Activated T-cell treated with anti-CD3 and anti-CD28 coated beads for 48 hours (primary cell): ENCODE measurements around the gene VAV2.

Source experiments
- DNase-seq: peaks from one replicate; pipeline ENCODE4 v3.0.0-alpha.2; 2020; ENCODE audit warnings: low read depth

The VAV2 gene

DNA sequence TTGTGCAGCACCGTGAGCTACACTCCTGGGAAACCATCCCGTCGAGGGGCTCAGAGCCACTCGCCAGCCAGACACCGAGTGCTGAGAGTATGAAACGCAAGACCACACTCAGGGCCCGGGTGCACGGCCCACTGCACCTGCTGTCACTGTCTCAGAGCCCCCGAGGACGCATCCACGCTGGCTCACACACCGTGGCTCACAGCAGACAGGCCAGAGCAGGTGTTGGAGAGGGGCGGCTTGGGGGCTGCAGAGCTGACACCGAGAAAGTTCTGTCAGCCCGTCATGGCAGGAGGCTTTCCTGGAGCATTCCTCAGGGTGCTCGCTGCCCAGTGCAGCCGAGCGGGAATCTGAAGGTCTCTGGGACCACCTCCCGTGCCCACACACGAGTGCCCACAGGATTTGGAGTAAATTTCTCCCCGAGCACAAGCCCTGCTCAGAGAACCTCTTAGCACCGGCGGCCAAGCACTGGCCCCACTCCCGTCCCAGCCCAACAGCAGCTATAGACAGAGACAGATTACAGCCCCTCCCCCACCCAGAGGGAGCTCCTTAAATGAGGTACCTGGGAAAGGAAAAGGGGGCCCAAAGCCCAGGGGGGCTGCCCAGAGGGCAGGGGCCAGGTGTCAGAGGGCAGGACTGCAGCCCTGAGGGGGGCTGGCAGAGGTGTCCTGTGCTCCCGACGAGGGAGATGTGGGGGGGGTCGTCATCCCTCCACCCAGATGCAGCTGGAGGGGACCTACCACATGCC is 197.9 kb downstream of the VAV2 start:
- no peak for DNase-seq

DNA sequence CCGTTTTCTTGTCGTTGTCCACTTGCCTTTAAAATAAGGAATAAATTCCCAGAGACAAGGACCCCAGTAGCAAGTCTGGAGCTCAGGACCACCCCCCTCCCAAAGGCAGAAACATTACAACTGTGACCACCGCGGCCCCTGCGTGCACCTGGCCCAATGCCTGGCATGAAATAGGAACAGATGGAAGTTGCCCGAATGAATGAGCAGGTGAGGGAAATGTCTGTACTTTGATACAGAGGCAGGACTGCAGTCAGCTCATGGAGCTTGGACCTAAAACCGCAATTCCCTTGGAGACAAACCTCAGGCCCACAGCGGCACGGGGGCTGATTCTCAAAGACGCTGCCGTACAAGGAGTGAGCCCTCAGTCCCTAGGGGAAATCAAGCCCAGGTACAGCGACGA is 198.7 kb downstream of the VAV2 start:
- DNase-seq, result no peak

DNA sequence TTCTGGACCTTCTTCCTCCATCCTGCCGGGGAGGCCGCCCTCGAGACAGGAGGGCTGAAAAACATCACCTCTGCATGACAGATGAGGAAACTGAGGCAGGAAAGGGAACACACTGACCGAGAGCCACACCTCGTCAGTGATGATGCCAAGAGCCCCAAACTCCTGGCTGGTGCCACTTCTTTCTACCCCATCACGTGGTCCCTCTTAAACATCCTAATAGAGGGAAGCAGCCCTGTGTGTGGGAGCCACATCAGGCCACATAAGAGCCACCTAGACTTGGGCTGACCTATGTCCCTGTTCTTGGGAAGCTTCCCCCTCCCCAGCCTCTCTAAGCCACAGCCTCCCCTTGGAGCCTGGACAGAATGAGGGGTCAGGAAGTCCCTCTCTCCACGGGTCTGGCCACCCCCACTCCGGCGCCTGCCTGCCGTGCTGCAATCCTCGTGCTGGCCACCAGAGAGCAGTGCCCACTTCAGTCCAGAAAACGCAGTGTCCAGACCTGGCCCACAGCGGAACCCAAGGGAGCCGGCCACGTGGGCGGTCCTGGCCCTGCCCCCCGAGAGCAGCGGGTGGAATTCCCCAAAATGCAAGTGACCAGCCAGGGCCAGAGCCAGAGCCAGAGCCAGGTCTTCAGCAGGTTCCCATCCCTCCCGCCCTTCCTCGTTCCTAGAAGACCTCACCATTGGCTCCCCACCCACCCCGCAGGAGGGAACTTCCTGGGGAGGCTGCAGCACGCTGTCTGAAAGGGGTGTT is 199.2 kb downstream of the VAV2 start:
- peak; percentile 38 for DNase-seq

- no peak for DNase-seq
Measured at GRCh38 chr9:133791735-133792649, 200.1 kb downstream of the VAV2 start.

DNA sequence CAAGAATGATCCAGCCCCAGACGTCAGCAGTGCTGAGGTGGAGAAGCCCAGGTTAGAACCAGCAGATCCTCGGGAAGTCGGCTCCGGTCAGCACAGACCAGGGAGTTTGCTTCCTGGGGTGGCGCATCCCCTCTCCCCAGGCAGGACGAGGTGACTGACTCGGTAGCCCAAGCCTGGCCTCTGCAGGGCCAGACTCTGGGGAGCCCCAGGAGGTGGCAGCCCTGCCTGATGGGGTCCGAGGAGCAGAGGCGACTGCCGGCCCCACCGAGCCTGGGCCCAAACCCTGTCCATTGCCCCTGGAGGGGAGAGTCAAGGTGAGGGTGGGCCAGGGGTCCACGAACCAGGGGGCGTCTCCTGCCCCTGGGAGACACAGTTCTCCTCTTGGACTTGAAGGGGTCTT is 201.1 kb downstream of the VAV2 start:
- no peak for DNase-seq

- no peak for DNase-seq
Measured at GRCh38 chr9:133789778-133790177, 202.3 kb downstream of the VAV2 start.

- DNase-seq, result no peak
Measured at GRCh38 chr9:133788819-133789717, 203.1 kb downstream of the VAV2 start.

GRCh38 chr9:133788045-133788818 is 203.9 kb downstream of the VAV2 start:
- DNase-seq, result no peak

DNA sequence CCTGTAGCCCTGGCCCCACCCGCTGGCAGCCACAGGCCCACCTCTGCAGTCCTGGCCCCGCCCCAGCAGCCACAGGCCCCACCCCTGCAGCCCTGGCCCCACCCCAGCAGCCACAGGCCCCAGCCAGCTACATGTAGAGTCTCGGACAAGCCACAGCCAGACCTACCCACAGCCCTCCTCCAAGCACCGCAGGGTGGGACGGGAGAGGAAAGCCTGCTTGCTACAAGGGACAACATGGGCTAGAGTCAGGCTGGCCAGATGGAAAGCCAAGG is 204.4 kb downstream of the VAV2 start:
- peak; percentile 4 for DNase-seq

GRCh38 chr9:133786907-133787753 is 205.0 kb downstream of the VAV2 start:
- DNase-seq, result no peak

- DNase-seq, result no peak
Measured at GRCh38 chr9:133786371-133786753, 205.8 kb downstream of the VAV2 start.

GRCh38 chr9:133785753-133786370 is 206.3 kb downstream of the VAV2 start:
- DNase-seq, result no peak

DNA sequence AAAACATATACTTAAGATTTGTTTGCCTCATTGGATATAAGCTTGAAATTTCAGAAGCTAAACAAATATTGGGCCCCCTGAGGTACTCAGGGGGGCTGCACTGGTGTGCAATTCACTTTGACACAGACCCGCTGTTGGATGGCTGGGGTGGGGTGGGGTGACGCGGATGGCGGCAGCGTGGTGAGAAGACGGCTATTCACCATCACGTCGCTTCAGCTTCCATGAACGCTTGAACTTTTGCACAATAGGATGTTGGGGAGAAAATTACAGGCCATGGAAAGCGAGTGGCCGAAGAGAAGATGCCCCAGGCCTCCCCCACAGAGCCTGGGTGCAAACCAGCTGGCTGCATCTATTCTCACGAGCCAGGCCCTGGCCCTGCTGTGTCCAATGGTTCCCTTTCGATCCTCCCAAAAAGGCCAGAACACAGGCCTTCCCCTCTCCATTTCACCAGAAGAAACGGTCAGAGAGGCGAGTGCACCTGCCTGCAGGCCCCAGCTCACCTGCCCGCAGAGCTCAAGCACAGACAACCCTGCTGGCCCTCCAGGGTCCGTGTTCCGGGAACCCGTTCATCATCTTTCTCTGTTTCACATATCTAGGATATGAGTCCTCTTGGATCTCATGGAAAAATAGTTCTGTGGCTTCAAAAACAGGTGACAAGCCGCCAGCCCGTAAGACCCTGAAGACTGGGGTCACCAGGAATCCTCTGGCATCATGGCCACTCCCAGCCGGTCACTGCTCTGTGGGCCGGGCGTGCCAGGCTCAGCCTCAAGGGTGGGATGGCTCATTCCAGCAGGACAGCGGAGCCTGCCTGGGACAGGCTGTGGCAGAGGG is 207.2 kb downstream of the VAV2 start:
- no peak for DNase-seq

DNA sequence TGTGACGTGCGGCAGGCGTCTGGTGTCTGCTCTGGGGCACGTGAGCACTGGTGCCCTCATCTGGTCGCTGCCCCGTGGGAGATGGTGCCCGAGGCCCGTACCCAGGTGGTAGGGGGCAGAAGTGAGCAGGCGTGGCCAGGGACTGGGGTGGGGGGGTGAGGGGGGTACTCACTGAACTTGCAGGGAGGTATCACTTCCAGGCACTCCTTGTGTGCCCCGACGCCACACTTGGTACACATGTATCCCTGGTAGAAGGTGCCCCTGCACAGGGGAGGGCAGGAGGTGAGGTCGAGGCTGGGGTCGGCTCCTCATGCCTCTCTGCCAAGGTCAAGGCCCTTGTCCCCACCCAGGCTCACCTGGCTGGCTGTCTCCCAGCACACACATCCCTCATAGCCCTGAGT is 208.8 kb downstream of the VAV2 start:
- no peak for DNase-seq

DNA sequence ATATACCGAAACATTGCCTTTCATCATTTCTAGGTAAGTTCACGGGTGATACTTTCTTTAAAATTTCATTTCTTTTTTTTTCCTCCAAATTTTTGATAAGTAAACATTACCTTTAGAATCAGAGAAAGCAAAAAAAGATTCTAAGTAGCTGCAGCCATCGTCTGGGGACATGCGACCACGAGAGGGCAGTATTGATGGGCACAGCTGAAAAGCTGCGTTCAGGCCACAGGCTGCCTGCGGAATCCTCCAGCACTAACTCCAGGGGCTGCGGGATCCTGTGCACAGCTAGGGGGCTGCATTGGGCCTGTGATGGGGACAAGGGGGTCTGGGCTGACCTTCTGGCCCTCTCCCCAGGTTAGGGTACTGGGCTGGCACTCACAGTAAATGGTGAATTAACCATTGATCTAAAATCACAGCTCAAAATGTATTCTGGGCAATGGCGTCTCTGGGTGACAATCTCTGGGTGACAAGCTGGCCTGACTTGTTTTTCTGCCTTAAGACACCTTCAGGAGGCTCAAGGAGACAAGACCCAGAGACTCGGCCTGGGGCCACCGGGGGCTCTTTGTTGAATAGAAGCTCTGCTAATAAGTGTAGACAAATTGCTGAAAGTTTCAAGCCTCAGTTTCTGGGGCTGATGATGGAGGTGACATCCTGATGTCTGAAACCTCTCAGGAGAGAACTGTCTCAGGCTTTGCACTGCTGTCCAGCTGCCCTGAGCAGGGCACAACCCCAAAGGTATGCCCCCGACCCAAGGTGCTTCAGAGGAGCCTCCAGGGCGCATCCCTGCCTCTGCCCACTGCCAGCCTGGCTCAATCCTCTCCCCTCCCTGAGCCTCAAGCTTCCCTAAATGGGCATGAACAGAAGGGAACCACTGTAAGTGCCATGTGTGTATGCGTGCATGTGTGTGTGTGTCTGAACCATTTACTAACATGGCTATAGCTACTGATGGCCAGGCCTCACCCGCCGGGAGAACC is 209.7 kb downstream of the VAV2 start:
- DNase-seq, result peak; percentile 58

GRCh38 chr9:133781828-133782135 is 210.3 kb downstream of the VAV2 start:
- no peak for DNase-seq

DNA sequence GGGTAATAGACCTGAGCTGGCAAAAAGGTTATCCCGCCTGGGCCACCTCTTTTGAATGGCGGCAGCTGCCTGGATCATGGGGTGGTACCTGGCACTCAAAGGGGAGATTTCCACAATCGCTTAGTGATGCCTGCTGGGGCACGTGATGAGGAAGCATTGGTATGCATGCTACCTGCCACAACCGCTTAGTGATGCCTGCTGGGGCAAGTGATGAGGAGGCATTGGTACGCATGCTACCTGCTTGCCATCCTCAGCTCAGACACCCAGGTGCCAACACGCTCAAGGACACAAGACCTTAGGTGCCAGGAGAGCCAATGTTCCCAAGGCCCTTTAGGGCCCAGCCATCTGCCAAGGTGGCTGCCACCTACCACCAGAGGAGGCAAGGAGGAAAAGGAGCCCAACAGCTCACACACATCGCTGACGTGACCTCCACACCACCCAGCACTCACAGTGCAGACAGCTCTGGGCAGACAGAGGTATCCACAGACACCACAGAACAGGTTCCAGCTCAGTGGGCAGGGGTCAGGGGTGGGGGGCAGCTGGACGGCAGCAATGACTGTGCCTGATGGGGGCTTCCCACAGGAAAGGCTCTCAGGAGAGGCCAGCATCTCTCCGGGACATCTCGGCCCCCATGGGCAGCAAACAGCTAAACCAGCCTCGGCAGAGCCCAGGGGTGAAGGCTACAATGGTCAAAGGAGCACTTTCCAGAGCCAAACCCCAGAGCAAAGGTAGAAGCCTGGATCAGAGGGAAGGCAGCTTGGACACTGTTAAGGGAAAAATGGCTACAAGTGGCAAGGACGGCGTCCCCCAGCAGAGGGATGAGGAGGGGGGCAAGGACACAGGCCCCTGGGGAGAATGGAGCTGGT is 210.9 kb downstream of the VAV2 start:
- no peak for DNase-seq
